ENCODE results near the gene HIVEP3. TPM values are rescaled to one million over a fixed set of nuclear protein-coding genes. Genes with fewer than 3 reads are reported as not detected.

Gene HIVEP3
- total and polyA plus RNA-seq, 4 experiments from 2014 or later, result 8.2 to 12.8 (median 10.8) TPM

- CTCF ChIA-PET (ENCODE audit: partially characterized antibody), result no interaction called here
- intact Hi-C loops (cut with micrococcal nuclease), result no loop called here
These were observed 318.8 kb downstream of the HIVEP3 start for GRCh38 chr1:41599912-41600311.

GRCh38 chr1:41598325-41598724 is 320.4 kb downstream of the HIVEP3 start:
- peaks cover 0 to 4% (median under 1%) of the 10 kb centered on the region in 4 donors for H3K4me1 Mint-ChIP-seq
- no peaks in the 10 kb centered on the region for H3K36me3 Mint-ChIP-seq
- no peaks in the 10 kb centered on the region for H3K4me1 ChIP-seq (ENCODE audit: insufficient read depth, low read length)
- ChIA-PET CTCF (ENCODE audit: partially characterized antibody) (no interaction called here), POLR2A (ENCODE audit: partially characterized antibody) (no interaction called here)
- no peaks in the 10 kb centered on the region for H3K9me3 ChIP-seq (ENCODE audit: control insufficient read depth in 1 of 2, low read length in 2 of 2)
- DNase-seq, result no peak
- H3K4me3 Mint-ChIP-seq, result no peak overlapping the region
- H3K27ac ChIP-seq (ENCODE audit: low read depth, low read length), result no peak overlapping the region
- intact Hi-C loops (cut with micrococcal nuclease), result no loop called here
- no peak overlapping the region for H3K4me3 ChIP-seq (ENCODE audit: low read length in 2 of 2)
- no peaks in the 10 kb centered on the region for H3K36me3 ChIP-seq (ENCODE audit: insufficient read depth, low read length)
- H3K9me3 Mint-ChIP-seq, result peaks cover 0 to 8% (median 2%) of the 10 kb centered on the region in 8 donors
- no peaks in the 10 kb centered on the region for H3K27me3 ChIP-seq (ENCODE audit: insufficient read depth, low read length)
- H3K27me3 Mint-ChIP-seq, result no peaks in the 10 kb centered on the region
- H3K27ac Mint-ChIP-seq, result no peak overlapping the region

More at GRCh38 chr1:41599912-41600311, 318.8 kb downstream of the HIVEP3 start:
- H3K27me3 ChIP-seq (ENCODE audit: insufficient read depth, low read length), result no peaks in the 10 kb centered on the region
- POLR2A ChIA-PET (ENCODE audit: partially characterized antibody), result no interaction called here
- H3K36me3 ChIP-seq (ENCODE audit: insufficient read depth, low read length), result no peaks in the 10 kb centered on the region
- H3K27ac Mint-ChIP-seq, result no peak overlapping the region
- H3K27ac ChIP-seq (ENCODE audit: low read depth, low read length), result no peak overlapping the region
- H3K4me3 ChIP-seq (ENCODE audit: low read length in 2 of 2), result no peak overlapping the region
- no peaks in the 10 kb centered on the region for H3K27me3 Mint-ChIP-seq
- H3K9me3 Mint-ChIP-seq, result peaks cover 0 to 8% (median 2%) of the 10 kb centered on the region in 8 donors
- H3K4me3 Mint-ChIP-seq, result no peak overlapping the region
- H3K4me1 ChIP-seq (ENCODE audit: insufficient read depth, low read length), result no peaks in the 10 kb centered on the region
- no peaks in the 10 kb centered on the region for H3K9me3 ChIP-seq (ENCODE audit: control insufficient read depth in 1 of 2, low read length in 2 of 2)
- DNase-seq, result no peak
- no peaks in the 10 kb centered on the region for H3K36me3 Mint-ChIP-seq
- H3K4me1 Mint-ChIP-seq, result peaks cover 0 to 4% (median under 1%) of the 10 kb centered on the region in 4 donors

GRCh38 chr1:41592451-41593125 is 326.1 kb downstream of the HIVEP3 start:
- no peak for DNase-seq
- Histone ChIP-seq H3K27ac (ENCODE audit: low read depth, low read length) (no peak overlapping the region), H3K4me3 (ENCODE audit: low read length in 2 of 2) (no peak overlapping the region), H3K27me3 (ENCODE audit: insufficient read depth, low read length) (no peaks in the 10 kb centered on the region), H3K4me1 (ENCODE audit: insufficient read depth, low read length) (no peaks in the 10 kb centered on the region), H3K9me3 (ENCODE audit: control insufficient read depth in 1 of 2, low read length in 2 of 2) (no peaks in the 10 kb centered on the region), H3K36me3 (ENCODE audit: insufficient read depth, low read length) (no peaks in the 10 kb centered on the region)
- intact Hi-C loops (cut with micrococcal nuclease), result no loop called here
- H3K36me3 Mint-ChIP-seq, result peaks cover 0 to 17% of the 10 kb centered on the region in 2 donors
- H3K9me3 Mint-ChIP-seq, result peaks cover 0 to 3% (median 0%) of the 10 kb centered on the region in 8 donors
- ChIA-PET CTCF (ENCODE audit: partially characterized antibody) (no interaction called here), POLR2A (ENCODE audit: partially characterized antibody) (no interaction called here)
- H3K27me3 Mint-ChIP-seq, result no peaks in the 10 kb centered on the region
- no peak overlapping the region for H3K4me3 Mint-ChIP-seq
- H3K27ac Mint-ChIP-seq, result no peak overlapping the region
- peaks cover 0 to 1% (median 0%) of the 10 kb centered on the region in 4 donors for H3K4me1 Mint-ChIP-seq

GRCh38 chr1:41591891-41592290 is 326.8 kb downstream of the HIVEP3 start:
- H3K36me3 Mint-ChIP-seq, result peaks cover 0 to 24% of the 10 kb centered on the region in 2 donors
- no peak overlapping the region for H3K27ac ChIP-seq (ENCODE audit: low read depth, low read length)
- no peak for DNase-seq
- no peaks in the 10 kb centered on the region for H3K27me3 Mint-ChIP-seq
- no peaks in the 10 kb centered on the region for H3K4me1 ChIP-seq (ENCODE audit: insufficient read depth, low read length)
- no peaks in the 10 kb centered on the region for H3K9me3 ChIP-seq (ENCODE audit: control insufficient read depth in 1 of 2, low read length in 2 of 2)
- H3K4me1 Mint-ChIP-seq, result peaks cover 0 to 1% (median 0%) of the 10 kb centered on the region in 4 donors
- ChIA-PET POLR2A (ENCODE audit: partially characterized antibody) (no interaction called here), CTCF (ENCODE audit: partially characterized antibody) (no interaction called here)
- intact Hi-C loops (cut with micrococcal nuclease), result no loop called here
- H3K4me3 Mint-ChIP-seq, result no peak overlapping the region
- no peaks in the 10 kb centered on the region for H3K27me3 ChIP-seq (ENCODE audit: insufficient read depth, low read length)
- no peaks in the 10 kb centered on the region for H3K36me3 ChIP-seq (ENCODE audit: insufficient read depth, low read length)
- H3K9me3 Mint-ChIP-seq, result peaks cover 0 to 4% (median 0%) of the 10 kb centered on the region in 8 donors
- H3K4me3 ChIP-seq (ENCODE audit: low read length in 2 of 2), result no peak overlapping the region
- peak overlapping the region in 1 of 7 donors; percentile 52 for H3K27ac Mint-ChIP-seq

GRCh38 chr1:41590331-41590730 is 328.4 kb downstream of the HIVEP3 start:
- peaks cover 0 to 25% of the 10 kb centered on the region in 2 donors for H3K36me3 Mint-ChIP-seq
- peak overlapping the region in 1 of 7 donors; percentile 74 for H3K27ac Mint-ChIP-seq
- no peaks in the 10 kb centered on the region for H3K27me3 ChIP-seq (ENCODE audit: insufficient read depth, low read length)
- no peaks in the 10 kb centered on the region for H3K9me3 ChIP-seq (ENCODE audit: control insufficient read depth in 1 of 2, low read length in 2 of 2)
- H3K4me3 ChIP-seq (ENCODE audit: low read length in 2 of 2), result no peak overlapping the region
- no peaks in the 10 kb centered on the region for H3K36me3 ChIP-seq (ENCODE audit: insufficient read depth, low read length)
- intact Hi-C loops (cut with micrococcal nuclease), result no loop called here
- DNase-seq, result no peak
- no peaks in the 10 kb centered on the region for H3K4me1 ChIP-seq (ENCODE audit: insufficient read depth, low read length)
- peaks cover 0 to 4% (median 0%) of the 10 kb centered on the region in 8 donors for H3K9me3 Mint-ChIP-seq
- POLR2A ChIA-PET (ENCODE audit: partially characterized antibody), result no interaction called here
- H3K27ac ChIP-seq (ENCODE audit: low read depth, low read length), result no peak overlapping the region
- CTCF ChIA-PET (ENCODE audit: partially characterized antibody), result no interaction called here
- no peaks in the 10 kb centered on the region for H3K27me3 Mint-ChIP-seq
- peaks cover 0 to 1% (median 0%) of the 10 kb centered on the region in 4 donors for H3K4me1 Mint-ChIP-seq
- no peak overlapping the region for H3K4me3 Mint-ChIP-seq

- no peak for DNase-seq
- ChIA-PET POLR2A (ENCODE audit: partially characterized antibody) (no interaction called here), CTCF (ENCODE audit: partially characterized antibody) (interaction anchor here (1.0 kb wide), 1 partner anchor 222 kb away, joined by 4 read pairs; no protein-coding TSS in a partner anchor)
- Histone ChIP-seq H3K4me3 (ENCODE audit: low read length in 2 of 2) (no peak overlapping the region), H3K4me1 (ENCODE audit: insufficient read depth, low read length) (no peaks in the 10 kb centered on the region), H3K27ac (ENCODE audit: low read depth, low read length) (no peak overlapping the region), H3K9me3 (ENCODE audit: control insufficient read depth in 1 of 2, low read length in 2 of 2) (no peaks in the 10 kb centered on the region), H3K27me3 (ENCODE audit: insufficient read depth, low read length) (no peaks in the 10 kb centered on the region), H3K36me3 (ENCODE audit: insufficient read depth, low read length) (no peaks in the 10 kb centered on the region)
- H3K27ac Mint-ChIP-seq, result no peak overlapping the region
- intact Hi-C loops (cut with micrococcal nuclease), result no loop called here
- peaks cover 0 to 1% (median 0%) of the 10 kb centered on the region in 4 donors for H3K4me1 Mint-ChIP-seq
- H3K4me3 Mint-ChIP-seq, result no peak overlapping the region
- peaks cover 4 to 25% of the 10 kb centered on the region in 2 donors for H3K36me3 Mint-ChIP-seq
- peaks cover 0 to 4% (median 0%) of the 10 kb centered on the region in 8 donors for H3K9me3 Mint-ChIP-seq
- H3K27me3 Mint-ChIP-seq, result no peaks in the 10 kb centered on the region
These were observed 329.3 kb downstream of the HIVEP3 start for GRCh38 chr1:41589395-41589794.

GRCh38 chr1:41588334-41588875 is 330.3 kb downstream of the HIVEP3 start:
- H3K9me3 Mint-ChIP-seq, result peaks cover 0 to 4% (median 0%) of the 10 kb centered on the region in 8 donors
- ChIA-PET POLR2A (ENCODE audit: partially characterized antibody) (no interaction called here), CTCF (ENCODE audit: partially characterized antibody) (interaction anchor here (1.0 to 1.1 kb wide), 2 partner anchors 15 to 223 kb away, joined by 3 to 4 read pairs; no protein-coding TSS in a partner anchor)
- H3K27me3 Mint-ChIP-seq, result no peaks in the 10 kb centered on the region
- Histone ChIP-seq H3K27me3 (ENCODE audit: insufficient read depth, low read length) (no peaks in the 10 kb centered on the region), H3K36me3 (ENCODE audit: insufficient read depth, low read length) (no peaks in the 10 kb centered on the region), H3K4me1 (ENCODE audit: insufficient read depth, low read length) (no peaks in the 10 kb centered on the region), H3K4me3 (ENCODE audit: low read length in 2 of 2) (no peak overlapping the region), H3K9me3 (ENCODE audit: control insufficient read depth in 1 of 2, low read length in 2 of 2) (no peaks in the 10 kb centered on the region), H3K27ac (ENCODE audit: low read depth, low read length) (no peak overlapping the region)
- DNase-seq, result no peak
- peaks cover 0 to 1% (median 0%) of the 10 kb centered on the region in 4 donors for H3K4me1 Mint-ChIP-seq
- H3K27ac Mint-ChIP-seq, result no peak overlapping the region
- no peak overlapping the region for H3K4me3 Mint-ChIP-seq
- intact Hi-C loops (cut with micrococcal nuclease), result no loop called here
- peaks cover 4 to 25% of the 10 kb centered on the region in 2 donors for H3K36me3 Mint-ChIP-seq
